Prostate gland (tissue), 2 donors: ENCODE data around the gene LRRC4C. TPM values are rescaled to one million over a fixed set of nuclear protein-coding genes. Genes with fewer than 3 reads are reported as not detected.

Experiments
- DNase-seq: peaks from one replicate; pipeline ENCODE4 v3.0.0-alpha.2; 2019; ENCODE audit warnings: low spot score
- H3K27ac ChIP-seq, 2 donors: fragments of 200-600 bp; sonication (generic); 2 replicates each; pipeline ENCODE4 v1.5.1; 2017 to 2019
- H3K27me3 ChIP-seq: fragments of 200-600 bp; sonication (generic); replicated peaks from 2 replicates; pipeline ENCODE4 v1.5.1; 2019; ENCODE audit not compliant: insufficient read depth
- H3K36me3 ChIP-seq, 2 donors: fragments of 200-600 bp; sonication (generic); 1 replicate in 1 of 2; 2 replicates in 1 of 2; pipeline versions ENCODE4 v1.5.1 to v1.8.1; 2017 to 2019
- H3K4me1 ChIP-seq: fragments of 200-600 bp; sonication (generic); replicated peaks from 2 replicates; pipeline ENCODE4 v1.5.1; 2019
- H3K4me3 ChIP-seq, 2 donors: fragments of 200-600 bp; sonication (generic); 2 replicates each; pipeline ENCODE4 v1.5.1; 2017 to 2019
- H3K9me3 ChIP-seq: fragments of 200-600 bp; sonication (generic); 2 replicates; pipeline ENCODE4 v1.5.1; 2017
- CTCF ChIP-seq, 4 experiments: fragments of 200-600 bp in 2 of 4; fragments of 450-650 bp in 2 of 4; sonication (generic) in 2 of 4; IDR thresholded peaks; 1 replicate in 3 of 4; 2 replicates in 1 of 4; pipeline ENCODE4 v1.5.1; 2016 to 2019; ENCODE audit warnings: antibody characterized with exemption in 4 of 4, mild to moderate bottlenecking in 2 of 4, moderate library complexity in 2 of 4
- POLR2A ChIP-seq: fragments of 450-650 bp; IDR thresholded peaks from one replicate; pipeline ENCODE4 v1.6.1; 2016; ENCODE audit warnings: antibody characterized with exemption, mild to moderate bottlenecking
- POLR2AphosphoS5 ChIP-seq: sonication (generic); formaldehyde crosslinking; IDR thresholded peaks from one replicate; pipeline ENCODE4 v1.6.1; 2017; ENCODE audit warnings: antibody characterized with exemption
- WGBS: methylation state at CpG from one replicate; pipeline ENCODE4 v1.1.5; 2018; 5-methylcytosine and 5-hydroxymethylcytosine counted together
- intact Hi-C: fragments of 100-400 bp; cut with DNase I; formaldehyde crosslinking; loops from one replicate; pipeline ENCODE4 v1.14.2; 2022
- total RNA-seq, 2 donors: library from RNA; depleted of rRNA; stranded (reverse); fragments of >200 nt; gene quantifications; one replicate each; pipeline ENCODE4 v1.1.0, GENCODE V29; 2016

LRRC4C gene
- total RNA-seq, 2 donors from 2014 or later, result 0.28 TPM; not detected in 1

DNA sequence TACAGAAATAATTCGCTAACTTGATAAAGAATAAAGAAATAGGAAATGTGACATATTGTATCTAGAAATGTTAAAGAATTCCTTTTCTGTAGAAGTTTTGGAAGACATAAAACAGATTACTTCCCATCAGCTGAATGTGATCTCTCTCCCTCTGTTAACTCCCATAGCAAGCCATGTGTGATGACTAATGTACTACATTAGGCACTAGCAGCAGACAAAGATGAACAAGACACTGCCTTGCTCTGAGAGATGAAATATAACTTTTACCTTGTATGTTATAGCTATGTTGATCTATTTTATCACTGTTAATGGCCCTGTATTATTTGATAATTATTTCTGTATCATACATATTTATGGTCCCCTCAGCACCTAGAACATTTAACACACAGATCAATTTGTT lies 817.2 kb downstream of the LRRC4C start:
- no peak overlapping the region for H3K27ac ChIP-seq
- no peak for TF ChIP-seq POLR2AphosphoS5
- no peaks in the 10 kb centered on the region for H3K36me3 ChIP-seq
- no peaks in the 10 kb centered on the region for H3K27me3 ChIP-seq
- DNase-seq, result no peak
- H3K4me3 ChIP-seq, result no peak overlapping the region
- intact Hi-C loops, result no loop called here
- no peaks in the 10 kb centered on the region for H3K9me3 ChIP-seq
- H3K4me1 ChIP-seq, result no peaks in the 10 kb centered on the region
- WGBS, result 70% methylated on average over 1 of the region's 1 CpG

GRCh38 chr11:40619654-40620053 lies 839.8 kb downstream of the LRRC4C start:
- Histone ChIP-seq H3K4me3 (no peak overlapping the region), H3K27me3 (no peaks in the 10 kb centered on the region), H3K4me1 (no peaks in the 10 kb centered on the region), H3K36me3 (no peaks in the 10 kb centered on the region), H3K27ac (no peak overlapping the region), H3K9me3 (no peaks in the 10 kb centered on the region)
- intact Hi-C loops, result no loop called here
- TF ChIP-seq POLR2A (no peak), POLR2AphosphoS5 (no peak)
- no peak for DNase-seq
- 65% methylated on average over 3 of the region's 3 CpGs for WGBS

GRCh38 chr11:40606800-40607199 lies 852.7 kb downstream of the LRRC4C start:
- H3K4me3 ChIP-seq, result no peak overlapping the region
- intact Hi-C loops, result no loop called here
- H3K4me1 ChIP-seq, result no peaks in the 10 kb centered on the region
- TF ChIP-seq POLR2A (no peak), CTCF (IDR thresholded peaks at IDR 0.05) (no peak), POLR2AphosphoS5 (no peak)
- no peaks in the 10 kb centered on the region for H3K27me3 ChIP-seq
- 88% methylated on average over 3 of the region's 3 CpGs for WGBS
- H3K36me3 ChIP-seq, result no peaks in the 10 kb centered on the region
- no peaks in the 10 kb centered on the region for H3K9me3 ChIP-seq
- DNase-seq, result no peak
- no peak overlapping the region for H3K27ac ChIP-seq

- intact Hi-C loops, result no loop called here
Measured at GRCh38 chr11:40602866-40603552, 856.4 kb downstream of the LRRC4C start.

DNA sequence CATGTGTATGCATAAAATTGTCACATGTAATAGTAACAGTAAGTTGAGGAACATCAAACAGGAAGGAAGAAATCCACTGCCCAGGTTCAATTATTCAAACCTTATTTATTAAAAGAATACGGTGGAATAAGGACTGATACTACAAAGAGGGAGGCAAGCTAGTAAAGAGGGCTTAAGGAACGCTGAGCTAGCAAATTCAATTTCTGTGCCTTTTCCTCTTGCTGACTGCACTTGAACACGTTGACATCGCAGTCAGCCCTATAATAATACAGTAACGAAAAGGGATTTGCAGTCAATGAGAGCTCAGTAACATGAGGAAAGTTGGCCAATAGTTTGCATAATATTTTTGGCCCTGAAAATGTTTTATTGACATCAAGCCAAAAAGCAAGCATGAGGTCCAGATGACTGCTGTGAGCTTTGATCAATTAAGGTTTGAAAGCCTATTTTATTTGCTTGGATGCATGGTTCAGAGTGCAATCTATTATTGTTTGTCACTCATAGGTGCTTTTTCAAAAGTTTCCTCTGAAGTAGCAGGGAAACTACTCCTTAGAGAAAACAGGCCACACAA lies 861.8 kb downstream of the LRRC4C start:
- intact Hi-C loops, result no loop called here

More at GRCh38 chr11:40602866-40603552, 856.4 kb downstream of the LRRC4C start:
- H3K27me3 ChIP-seq, result no peaks in the 10 kb centered on the region
- H3K36me3 ChIP-seq, result no peaks in the 10 kb centered on the region
- no peaks in the 10 kb centered on the region for H3K4me1 ChIP-seq
- H3K9me3 ChIP-seq, result no peaks in the 10 kb centered on the region
- H3K27ac ChIP-seq, result no peak overlapping the region
- TF ChIP-seq POLR2A, result no peak
- no peak for TF ChIP-seq POLR2AphosphoS5
- TF ChIP-seq CTCF (IDR thresholded peaks at IDR 0.05), result no peak
- 29% methylated on average over 3 of the region's 3 CpGs for WGBS
- H3K4me3 ChIP-seq, result no peak overlapping the region
- no peak for DNase-seq

More for the DNA sequence above, 861.8 kb downstream of the LRRC4C start:
- TF ChIP-seq CTCF (IDR thresholded peaks at IDR 0.05), result no peak
- no peak for TF ChIP-seq POLR2A
- no peak for TF ChIP-seq POLR2AphosphoS5
- Histone ChIP-seq H3K4me1 (no peaks in the 10 kb centered on the region), H3K27me3 (no peaks in the 10 kb centered on the region), H3K36me3 (no peaks in the 10 kb centered on the region), H3K27ac (no peak overlapping the region), H3K4me3 (no peak overlapping the region), H3K9me3 (no peaks in the 10 kb centered on the region)
- no peak for DNase-seq
- WGBS, result 65% methylated on average over 5 of the region's 5 CpGs
